Large intestine (tissue), 3 donors: Measurements from ENCODE around the gene FTO. TPM values are rescaled to one million over a fixed set of nuclear protein-coding genes. Genes with fewer than 3 reads are reported as not detected.
"Not testable (repeated sequence)": the region's sequence is repeated elsewhere in the genome, so short reads cannot be mapped to it uniquely, and the experiment has no call there.

Experiments used
- DNase-seq, 2 donors: peaks; one replicate each; pipeline versions ENCODE4 v3.0.0 to v3.0.0-alpha.2; 2013
- H3K27ac ChIP-seq: one replicate; pipeline ENCODE4 v1.5.1; 2013; ENCODE audit warnings: low read length
- H3K27me3 ChIP-seq: 2 replicates; pipeline ENCODE4 v1.6.1; 2013; ENCODE audit warnings: low read length; ENCODE audit not compliant: control insufficient read depth, insufficient read depth
- H3K36me3 ChIP-seq: 2 replicates; pipeline ENCODE4 v1.6.1; 2013; ENCODE audit warnings: low read length; ENCODE audit not compliant: control insufficient read depth, insufficient read depth
- H3K4me1 ChIP-seq: one replicate; pipeline ENCODE4 v1.6.1; 2013; ENCODE audit warnings: low read length; ENCODE audit not compliant: control insufficient read depth, insufficient read depth
- H3K4me3 ChIP-seq: one replicate; pipeline ENCODE4 v1.5.1; 2013; ENCODE audit warnings: low read length
- H3K9me3 ChIP-seq: one replicate; pipeline ENCODE4 v1.6.1; 2013; ENCODE audit warnings: mild to moderate bottlenecking, low read depth, low read length, moderate library complexity; ENCODE audit not compliant: control insufficient read depth
- WGBS: methylation state at CpG from one replicate; pipeline ENCODE4 v1.1.5; 2013; ENCODE audit warnings: low lambda C conversion rate; ENCODE audit not compliant: insufficient coverage; 5-methylcytosine and 5-hydroxymethylcytosine counted together
- polyA plus RNA-seq: library from polyadenylated mRNA; unstranded; fragments of 120-200 nt; gene quantifications from one replicate; pipeline ENCODE4 v1.2.1, GENCODE V29; 2013

The FTO gene
- polyA plus RNA-seq, 1 donor, result 43.1 TPM

DNA sequence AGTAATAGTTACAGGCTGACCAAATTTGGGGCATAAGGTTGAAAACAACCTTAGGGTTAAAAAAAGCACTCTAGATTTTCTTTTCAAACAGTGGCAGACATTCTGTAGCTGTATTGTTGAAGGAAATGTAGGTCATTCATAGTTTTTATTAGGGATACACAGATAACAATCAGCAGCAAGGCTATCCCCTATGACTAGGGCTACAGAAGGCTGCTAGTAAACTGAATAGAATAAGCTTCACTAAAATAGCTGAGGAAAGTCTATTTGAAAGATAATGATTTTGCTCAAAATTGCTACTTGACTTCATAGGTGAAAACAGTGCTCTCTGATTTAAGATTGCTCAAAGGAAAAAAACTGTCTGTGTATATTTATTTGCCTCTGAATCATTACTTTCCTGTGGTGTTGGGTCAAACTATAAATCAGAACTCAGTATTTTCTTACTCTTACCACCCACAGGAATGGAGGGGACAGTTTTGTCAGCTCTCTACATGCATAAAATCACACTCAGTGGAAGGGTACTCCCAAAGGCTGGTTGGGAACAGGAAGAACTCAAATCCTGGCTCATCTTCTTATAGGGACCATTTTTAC, 25.1 kb upstream of the FTO start:
- H3K27ac ChIP-seq, result no peak overlapping the region
- no peaks in the 10 kb centered on the region for H3K4me1 ChIP-seq
- H3K9me3 ChIP-seq, result no peaks in the 10 kb centered on the region
- H3K36me3 ChIP-seq, result no peaks in the 10 kb centered on the region
- no peaks in the 10 kb centered on the region for H3K27me3 ChIP-seq
- H3K4me3 ChIP-seq, result no peak overlapping the region
- no peak for DNase-seq

DNA sequence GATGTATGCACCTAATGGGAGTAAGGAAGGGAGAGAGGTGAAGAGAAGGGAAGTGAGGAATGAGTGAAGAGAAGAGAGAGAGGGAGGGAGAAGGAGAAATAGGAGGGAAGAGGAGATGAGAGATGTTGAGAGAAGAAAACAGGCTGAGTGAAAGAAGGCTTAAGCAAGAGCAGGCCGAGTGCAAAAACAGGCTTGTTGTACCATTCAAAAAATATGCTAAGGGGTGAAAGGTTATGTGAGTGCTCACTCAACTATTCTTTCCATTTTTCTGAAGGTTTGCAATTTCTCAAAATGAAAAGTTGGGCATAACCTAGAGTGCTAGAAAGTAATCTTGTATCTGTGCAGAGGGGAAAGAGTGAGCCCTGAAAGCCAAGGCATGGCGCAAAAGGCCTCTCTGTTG, 23.2 kb upstream of the FTO start:
- H3K9me3 ChIP-seq, result no peaks in the 10 kb centered on the region
- no peak for DNase-seq
- no peaks in the 10 kb centered on the region for H3K27me3 ChIP-seq
- WGBS, result no CpG with 5 or more reads among the region's 2 CpGs
- H3K27ac ChIP-seq, result no peak overlapping the region
- H3K36me3 ChIP-seq, result peaks cover 6% of the 10 kb centered on the region
- H3K4me3 ChIP-seq, result no peak overlapping the region
- no peaks in the 10 kb centered on the region for H3K4me1 ChIP-seq

DNA sequence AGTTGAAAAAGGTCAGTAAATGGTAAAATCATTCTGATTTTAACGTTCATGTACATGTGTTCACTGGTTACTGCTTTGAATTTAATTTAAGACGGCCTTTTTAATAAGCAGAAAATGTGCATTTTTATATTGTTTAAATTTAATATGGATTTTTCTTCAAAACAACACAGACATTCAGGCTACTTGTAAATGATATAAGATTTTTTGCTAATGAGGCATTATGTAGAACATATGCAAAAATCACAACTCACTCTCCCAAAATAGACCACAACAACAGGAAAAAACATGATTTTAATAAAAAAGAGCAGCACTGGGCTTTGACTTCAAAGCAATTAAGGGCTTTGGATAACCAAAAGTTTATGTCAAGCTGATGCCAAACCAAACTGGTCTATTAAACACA, 22.6 kb upstream of the FTO start:
- H3K9me3 ChIP-seq, result no peaks in the 10 kb centered on the region
- peaks cover 6% of the 10 kb centered on the region for H3K36me3 ChIP-seq
- 40% methylated on average over 2 of the region's 2 CpGs for WGBS
- DNase-seq, result no peak
- no peak overlapping the region for H3K27ac ChIP-seq
- no peaks in the 10 kb centered on the region for H3K4me1 ChIP-seq
- no peaks in the 10 kb centered on the region for H3K27me3 ChIP-seq
- H3K4me3 ChIP-seq, result no peak overlapping the region

DNA sequence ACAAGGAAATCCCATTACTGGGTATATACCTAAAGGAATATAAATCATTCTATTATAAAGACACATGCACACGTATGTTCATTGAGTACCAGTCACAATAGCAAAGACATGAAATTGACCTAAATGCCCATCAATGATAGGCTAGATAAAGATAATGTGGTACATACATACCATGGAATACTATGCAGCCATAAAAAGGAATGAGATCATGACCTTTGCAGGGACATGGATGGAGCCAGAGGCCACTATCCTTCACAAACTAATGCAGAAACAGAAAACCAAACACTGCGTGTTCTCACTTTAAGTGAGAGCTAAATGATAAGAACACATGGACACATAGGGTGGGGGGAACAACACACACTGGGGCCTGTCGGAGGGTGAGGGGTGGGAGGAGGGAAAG, 18.6 kb upstream of the FTO start:
- not testable (repeated sequence) for H3K4me3 ChIP-seq, H3K27ac ChIP-seq, H3K27me3 ChIP-seq, H3K9me3 ChIP-seq, H3K4me1 ChIP-seq, H3K36me3 ChIP-seq, DNase-seq
- no CpG with 5 or more reads among the region's 3 CpGs for WGBS

DNA sequence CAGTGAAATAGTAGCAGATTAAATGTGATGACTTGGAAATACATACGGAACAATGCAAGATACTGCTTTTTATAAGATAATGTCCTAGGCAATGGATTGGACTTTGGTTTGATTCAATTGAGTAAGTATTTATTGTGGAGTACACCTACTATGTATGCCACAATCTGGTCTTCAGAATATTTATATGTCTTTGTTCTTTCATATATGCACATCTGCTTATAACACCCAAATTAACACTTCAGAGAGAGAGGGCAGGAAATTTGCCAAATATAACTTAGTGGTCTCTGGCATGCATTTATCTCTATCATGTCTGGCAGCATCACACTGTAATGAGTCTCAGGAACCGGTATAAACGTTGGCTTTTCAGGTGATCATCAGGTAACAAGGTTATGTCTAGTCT, 17.2 kb upstream of the FTO start:
- DNase-seq, result no peak
- H3K9me3 ChIP-seq, result no peaks in the 10 kb centered on the region
- WGBS, result no CpG with 5 or more reads among the region's 3 CpGs
- H3K4me3 ChIP-seq, result no peak overlapping the region
- H3K36me3 ChIP-seq, result peaks cover 6% of the 10 kb centered on the region
- H3K27me3 ChIP-seq, result no peaks in the 10 kb centered on the region
- no peak overlapping the region for H3K27ac ChIP-seq
- H3K4me1 ChIP-seq, result no peaks in the 10 kb centered on the region

DNA sequence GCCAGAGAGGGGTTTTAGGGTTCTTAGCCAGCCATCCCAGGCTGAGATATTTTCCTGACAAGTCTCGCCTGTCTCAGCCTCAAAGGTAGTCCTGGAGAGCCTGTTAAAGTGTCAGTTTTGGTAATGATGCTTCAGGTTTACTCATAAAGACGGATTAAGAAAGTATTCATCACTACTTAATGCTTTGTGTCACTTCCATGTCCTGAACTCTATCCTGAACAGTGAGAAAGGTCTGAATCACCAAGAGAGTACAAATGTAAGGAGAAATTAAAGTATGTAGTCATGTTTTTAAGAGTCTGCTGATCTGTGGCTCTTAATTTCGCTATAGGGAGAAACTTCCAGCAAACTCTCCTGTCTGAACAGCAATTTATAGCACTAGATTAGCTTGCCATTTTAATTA, 14.3 kb upstream of the FTO start:
- 83% methylated on average over 1 of the region's 3 CpGs for WGBS
- Histone ChIP-seq H3K27me3 (no peaks in the 10 kb centered on the region), H3K27ac (no peak overlapping the region), H3K4me1 (no peaks in the 10 kb centered on the region), H3K9me3 (no peaks in the 10 kb centered on the region), H3K36me3 (peaks cover 6% of the 10 kb centered on the region), H3K4me3 (no peak overlapping the region)
- DNase-seq, result no peak

DNA sequence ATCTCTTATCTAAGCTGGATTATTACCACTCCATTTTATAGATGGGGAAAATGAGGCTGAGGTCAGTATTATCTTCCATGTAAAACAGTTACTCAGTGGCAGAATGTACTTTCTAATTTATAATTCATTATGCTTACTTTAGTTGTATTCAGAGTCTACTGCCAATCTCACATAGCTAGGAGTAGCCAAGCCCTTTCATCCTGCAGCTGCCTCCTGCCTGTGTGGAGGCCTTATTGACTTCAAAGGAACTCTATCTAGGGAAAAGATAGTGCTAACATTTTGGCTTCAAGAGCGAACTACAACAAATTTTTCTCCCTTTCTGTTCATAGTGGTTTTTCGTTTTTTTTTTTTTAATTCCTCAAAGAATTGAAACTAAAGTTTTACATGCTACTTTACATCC, 13.2 kb upstream of the FTO start:
- H3K4me1 ChIP-seq, result no peaks in the 10 kb centered on the region
- 95% methylated on average over 2 of the region's 2 CpGs for WGBS

GRCh38 chr16:53692146-53692545, 11.8 kb upstream of the FTO start:
- no peak for DNase-seq
- Histone ChIP-seq H3K4me3 (no peak overlapping the region), H3K36me3 (no peaks in the 10 kb centered on the region), H3K9me3 (peaks cover 5% of the 10 kb centered on the region), H3K4me1 (no peaks in the 10 kb centered on the region), H3K27ac (no peak overlapping the region), H3K27me3 (no peaks in the 10 kb centered on the region)
- 90% methylated on average over 2 of the region's 5 CpGs for WGBS

More for the DNA sequence above, 13.2 kb upstream of the FTO start:
- Histone ChIP-seq H3K36me3 (no peaks in the 10 kb centered on the region), H3K9me3 (no peaks in the 10 kb centered on the region), H3K4me3 (no peak overlapping the region), H3K27me3 (no peaks in the 10 kb centered on the region), H3K27ac (no peak overlapping the region)
- DNase-seq, result no peak

DNA sequence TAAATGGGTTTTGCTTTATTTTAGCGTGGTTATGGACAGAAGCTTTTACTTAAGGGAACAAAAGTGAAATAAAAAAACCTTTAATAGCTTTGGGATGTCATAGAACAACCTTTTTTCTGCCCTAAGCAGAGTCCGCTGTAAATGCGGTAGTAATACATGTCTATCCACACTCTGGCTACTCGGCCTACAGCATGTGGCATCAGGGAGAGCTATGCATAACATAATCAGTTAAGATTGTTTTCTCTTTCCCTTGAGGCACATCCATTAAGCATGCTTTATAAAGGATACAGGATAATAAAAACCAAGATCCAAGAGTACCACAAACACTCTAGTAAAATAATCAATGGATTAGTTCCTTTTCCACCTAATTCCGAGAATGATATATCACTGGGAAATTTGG, 10.6 kb upstream of the FTO start:
- WGBS, result 93% methylated on average over 2 of the region's 5 CpGs
- H3K4me3 ChIP-seq, result no peak overlapping the region

DNA sequence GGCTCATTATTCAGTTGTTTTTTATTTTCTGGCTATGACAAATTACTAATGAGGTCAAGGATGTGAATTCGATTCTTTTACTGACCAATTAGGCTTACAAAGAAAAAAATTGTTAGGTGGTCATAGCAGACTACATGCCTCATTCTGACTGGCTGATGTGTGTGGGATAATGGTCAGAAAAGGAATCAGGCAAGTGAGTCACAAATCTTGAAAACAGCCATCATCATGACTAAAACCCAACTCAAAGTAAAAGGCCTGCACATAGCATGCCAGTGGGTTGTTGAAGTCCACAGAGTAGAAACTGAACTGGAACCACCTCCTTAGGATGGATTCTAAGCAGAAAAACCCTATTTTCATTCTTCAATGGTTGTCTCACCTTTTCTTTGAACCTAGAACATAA, 8.9 kb upstream of the FTO start:
- no peak for DNase-seq
- H3K36me3 ChIP-seq, result no peaks in the 10 kb centered on the region
- 83% methylated on average over 1 of the region's 1 CpG for WGBS
- no peak overlapping the region for H3K27ac ChIP-seq
- H3K27me3 ChIP-seq, result no peaks in the 10 kb centered on the region
- no peaks in the 10 kb centered on the region for H3K4me1 ChIP-seq
- peaks cover 10% of the 10 kb centered on the region for H3K9me3 ChIP-seq
- H3K4me3 ChIP-seq, result no peak overlapping the region

More for the DNA sequence above, 10.6 kb upstream of the FTO start:
- no peak for DNase-seq
- Histone ChIP-seq H3K9me3 (peaks cover 10% of the 10 kb centered on the region), H3K27ac (no peak overlapping the region), H3K36me3 (no peaks in the 10 kb centered on the region), H3K27me3 (no peaks in the 10 kb centered on the region), H3K4me1 (no peaks in the 10 kb centered on the region)

DNA sequence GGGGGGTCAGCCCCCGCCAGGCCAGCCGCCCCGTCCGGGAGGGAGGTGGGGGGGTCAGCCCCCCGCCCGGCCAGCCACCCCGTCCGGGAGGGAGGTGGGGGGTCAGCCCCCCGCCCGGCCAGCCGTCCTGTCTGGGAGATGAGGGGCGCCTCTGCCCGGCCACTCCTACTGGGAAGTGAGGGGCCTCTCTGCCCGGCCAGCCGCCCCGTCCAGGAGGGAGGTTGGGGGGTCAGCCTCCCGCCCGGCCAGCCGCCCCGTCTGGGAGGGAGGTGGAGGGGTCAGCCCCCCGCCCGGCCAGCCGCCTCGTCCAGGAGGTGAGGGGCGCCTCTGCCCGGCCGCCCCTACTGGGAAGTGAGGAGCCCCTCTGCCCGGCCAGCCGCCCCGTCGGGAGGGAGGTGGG, 5.7 kb upstream of the FTO start:
- H3K27ac ChIP-seq, H3K27me3 ChIP-seq, H3K4me3 ChIP-seq, H3K4me1 ChIP-seq, DNase-seq, H3K36me3 ChIP-seq: not testable (repeated sequence)
- WGBS, result no CpG with 5 or more reads among the region's 31 CpGs
- H3K9me3 ChIP-seq, result peaks cover 10% of the 10 kb centered on the region
